Measurements from ENCODE around the gene FSCN2. TPM values are rescaled to one million over a fixed set of nuclear protein-coding genes. Genes with fewer than 3 reads are reported as not detected.

The FSCN2 gene
- total RNA-seq, 1 experiment from 2014 or later, result 1.6 TPM

- no peaks in the 10 kb centered on the region for H4K20me1 ChIP-seq (ENCODE audit: control insufficient read depth, insufficient read depth, insufficient read length)
- H4K91ac ChIP-seq (ENCODE audit: insufficient read length, low read depth, low read length), result no peak overlapping the region
- Mint-ChIP-seq H3K9me3 (no peaks in the 10 kb centered on the region), H3K36me3 (ENCODE audit: insufficient read depth in 1 of 3, low read depth in 3 of 3) (no peaks in the 10 kb centered on the region), H3K27me3 (ENCODE audit: low read depth) (peaks cover 56% of the 10 kb centered on the region), H3K4me3 (no peak overlapping the region; a peak in 1 of 5 replicates), H3K4me1 (peaks cover 5 to 13% of the 10 kb centered on the region in 2 experiments), H3K27ac (no peak overlapping the region)
- no peak overlapping the region for H3K18ac ChIP-seq (ENCODE audit: insufficient read length, low read depth, low read length)
- H2BK20ac ChIP-seq (ENCODE audit: low read depth, low read length, poor library complexity, severe bottlenecking), result no peak overlapping the region
- no peak overlapping the region for H2AFZ ChIP-seq (ENCODE audit: low read length)
- WGBS (ENCODE audit: extremely low coverage, insufficient read length, low lambda C conversion rate), result no CpG with 5 or more reads among the region's 17 CpGs
- no peak overlapping the region for H3K23ac ChIP-seq (ENCODE audit: insufficient read length, low read depth, low read length)
- H2AK5ac ChIP-seq (ENCODE audit: insufficient read length, low read length), result no peak overlapping the region
- H3K23me2 ChIP-seq (ENCODE audit: insufficient read length, low read depth, low read length, poor library complexity, severe bottlenecking), result peaks cover 11% of the 10 kb centered on the region
- no peak overlapping the region for H4K5ac ChIP-seq (ENCODE audit: insufficient read length, low read depth, low read length)
- no peak overlapping the region for H3K4me2 ChIP-seq (ENCODE audit: insufficient read depth, insufficient read length, low read length)
- no peak overlapping the region for H3K4ac ChIP-seq (ENCODE audit: low read depth, low read length)
- H3K27me3 ChIP-seq (ENCODE audit: insufficient read depth, low read length), result no peaks in the 10 kb centered on the region; the same call in 1 of the 2 replicates
- H3K14ac ChIP-seq (ENCODE audit: insufficient read depth, low read length), result peak overlapping the region; percentile 36
- no peak overlapping the region for H3K56ac ChIP-seq (ENCODE audit: insufficient read length, low read depth, low read length)
- no peaks in the 10 kb centered on the region for H3K4me1 ChIP-seq (ENCODE audit: insufficient read depth, low read length)
- no peaks in the 10 kb centered on the region for H3K9me3 ChIP-seq (ENCODE audit: control insufficient read depth, low read depth, low read length)
- H3K79me2 ChIP-seq (ENCODE audit: insufficient read depth, low read length), result no peaks in the 10 kb centered on the region
- H2BK12ac ChIP-seq (ENCODE audit: insufficient read length, low read depth, low read length), result no peak overlapping the region
- no peak for DNase-seq
- no peaks in the 10 kb centered on the region for H3K79me1 ChIP-seq (ENCODE audit: insufficient read depth, low read depth, low read length, poor library complexity, severe bottlenecking)
- H2BK120ac ChIP-seq (ENCODE audit: low read depth, low read length, poor library complexity, severe bottlenecking), result no peak overlapping the region
- no peak overlapping the region for H4K8ac ChIP-seq (replicated peaks; ENCODE audit: insufficient read length, low read depth, low read length)
- 0 out of 3 replicates have a peak, but pooled peaks have one; percentile 4 for TF ChIP-seq CTCF (conservative IDR thresholded peaks at IDR 0.05)
- no peak overlapping the region for H3T11ph ChIP-seq (ENCODE audit: low read length)
- H2BK5ac ChIP-seq (ENCODE audit: insufficient read length, low read length), result no peak overlapping the region
- no peak overlapping the region for H3K9ac ChIP-seq (ENCODE audit: extremely low read depth, insufficient read length, low read length)
- no peak overlapping the region for H2BK15ac ChIP-seq (ENCODE audit: low read depth, low read length)
- H3K27ac ChIP-seq (ENCODE audit: insufficient read length, low read depth, low read length), result no peak overlapping the region
These were observed 4.7 kb upstream of the FSCN2 start for GRCh38 chr17:81523402-81524038.
